Tibial nerve (tissue), 4 donors: Measurements from ENCODE around the gene AKAP6. TPM values are rescaled to one million over a fixed set of nuclear protein-coding genes. Genes with fewer than 3 reads are reported as not detected.

ENCODE experiments used
- DNase-seq, 2 donors: peaks; one replicate each; pipeline ENCODE4 v3.0.0-alpha.2; 2019; ENCODE audit warnings: low spot score in 2 of 2
- H3K27ac ChIP-seq, 4 donors: fragments of 200-600 bp; sonication (generic) in 3 of 4; one replicate each; pipeline ENCODE4 v1.5.1; 2017 to 2019; ENCODE audit warnings: mild to moderate bottlenecking in 1 of 4
- H3K27me3 ChIP-seq, 2 donors: fragments of 200-600 bp; sonication (generic) in 1 of 2; one replicate each; pipeline versions ENCODE4 v1.5.1 to v1.6.0; 2017 to 2019
- H3K36me3 ChIP-seq, 3 donors: fragments of 200-600 bp; sonication (generic); one replicate each; pipeline ENCODE4 v1.5.1; 2018 to 2019
- H3K4me1 ChIP-seq, 4 donors: fragments of 200-600 bp; sonication (generic) in 3 of 4; one replicate each; pipeline ENCODE4 v1.5.1; 2017 to 2019
- H3K4me3 ChIP-seq, 4 donors: fragments of 200-600 bp; sonication (generic) in 3 of 4; one replicate each; pipeline ENCODE4 v1.5.1; 2017 to 2019; ENCODE audit warnings: mild to moderate bottlenecking in 1 of 4, moderate library complexity in 1 of 4
- H3K9me3 ChIP-seq, 4 donors: fragments of 200-600 bp; sonication (generic) in 3 of 4; one replicate each; pipeline ENCODE4 v1.5.1; 2017 to 2019
- EP300 ChIP-seq, 2 donors: sonication (generic); formaldehyde crosslinking; IDR thresholded peaks; one replicate each; pipeline ENCODE4 v1.6.1; 2017; ENCODE audit warnings: antibody characterized with exemption in 2 of 2, mild to moderate bottlenecking in 1 of 2
- POLR2A ChIP-seq, 2 donors: fragments of 450-650 bp; IDR thresholded peaks; one replicate each; pipeline ENCODE4 v1.6.1; 2017; ENCODE audit warnings: antibody characterized with exemption in 2 of 2, mild to moderate bottlenecking in 2 of 2, moderate library complexity in 2 of 2
- WGBS, 2 donors: methylation state at CpG; one replicate each; pipeline ENCODE4 v1.1.5; 2018; 5-methylcytosine and 5-hydroxymethylcytosine counted together
- total RNA-seq, 4 donors: library from RNA; depleted of rRNA; stranded (reverse); fragments of >200 nt; gene quantifications; one replicate each; pipeline ENCODE4 v1.1.0, GENCODE V29; 2016
- TF ChIP-seq, protein P1 (sequence below), 5 experiments: fragments of 200-600 bp in 3 of 5; fragments of 450-650 bp in 2 of 5; sonication (generic) in 3 of 5; IDR thresholded peaks; one replicate each; pipeline ENCODE4 v1.5.1; 2016 to 2019; ENCODE audit warnings: antibody characterized with exemption in 5 of 5, mild to moderate bottlenecking in 3 of 5, moderate library complexity in 2 of 5

Gene AKAP6
- total RNA-seq, 4 donors from 2014 or later: 2.1 to 10.7 (median 5.2) TPM

DNA sequence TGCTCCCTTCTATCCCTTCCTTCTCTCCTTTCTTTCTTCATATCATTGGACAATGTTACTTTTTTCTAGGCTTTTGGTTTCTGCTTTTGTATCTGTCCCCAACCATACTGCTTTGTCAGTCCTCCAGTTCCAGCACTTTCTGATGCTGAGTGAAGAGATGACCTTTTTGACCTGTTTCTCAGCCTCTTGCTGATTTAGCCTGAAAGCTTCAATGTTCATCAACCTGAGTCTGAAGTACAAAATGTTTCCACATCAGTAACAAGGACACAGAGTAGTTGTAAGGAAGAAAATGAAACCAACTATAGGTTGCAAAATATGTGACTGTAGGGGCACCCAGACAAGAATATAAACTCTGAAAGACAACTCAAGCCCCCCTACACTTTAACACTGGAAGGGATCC, 25.2 kb upstream of the AKAP6 start:
- TF ChIP-seq POLR2A (IDR thresholded peaks at IDR 0.05): no peak
- no peak for TF ChIP-seq EP300 (IDR thresholded peaks at IDR 0.05)
- TF ChIP-seq, protein P1, sequence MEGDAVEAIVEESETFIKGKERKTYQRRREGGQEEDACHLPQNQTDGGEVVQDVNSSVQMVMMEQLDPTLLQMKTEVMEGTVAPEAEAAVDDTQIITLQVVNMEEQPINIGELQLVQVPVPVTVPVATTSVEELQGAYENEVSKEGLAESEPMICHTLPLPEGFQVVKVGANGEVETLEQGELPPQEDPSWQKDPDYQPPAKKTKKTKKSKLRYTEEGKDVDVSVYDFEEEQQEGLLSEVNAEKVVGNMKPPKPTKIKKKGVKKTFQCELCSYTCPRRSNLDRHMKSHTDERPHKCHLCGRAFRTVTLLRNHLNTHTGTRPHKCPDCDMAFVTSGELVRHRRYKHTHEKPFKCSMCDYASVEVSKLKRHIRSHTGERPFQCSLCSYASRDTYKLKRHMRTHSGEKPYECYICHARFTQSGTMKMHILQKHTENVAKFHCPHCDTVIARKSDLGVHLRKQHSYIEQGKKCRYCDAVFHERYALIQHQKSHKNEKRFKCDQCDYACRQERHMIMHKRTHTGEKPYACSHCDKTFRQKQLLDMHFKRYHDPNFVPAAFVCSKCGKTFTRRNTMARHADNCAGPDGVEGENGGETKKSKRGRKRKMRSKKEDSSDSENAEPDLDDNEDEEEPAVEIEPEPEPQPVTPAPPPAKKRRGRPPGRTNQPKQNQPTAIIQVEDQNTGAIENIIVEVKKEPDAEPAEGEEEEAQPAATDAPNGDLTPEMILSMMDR (IDR thresholded peaks at IDR 0.05): no peak
- Histone ChIP-seq H3K4me3 (no peak overlapping the region), H3K9me3 (no peaks in the 10 kb centered on the region)

DNA sequence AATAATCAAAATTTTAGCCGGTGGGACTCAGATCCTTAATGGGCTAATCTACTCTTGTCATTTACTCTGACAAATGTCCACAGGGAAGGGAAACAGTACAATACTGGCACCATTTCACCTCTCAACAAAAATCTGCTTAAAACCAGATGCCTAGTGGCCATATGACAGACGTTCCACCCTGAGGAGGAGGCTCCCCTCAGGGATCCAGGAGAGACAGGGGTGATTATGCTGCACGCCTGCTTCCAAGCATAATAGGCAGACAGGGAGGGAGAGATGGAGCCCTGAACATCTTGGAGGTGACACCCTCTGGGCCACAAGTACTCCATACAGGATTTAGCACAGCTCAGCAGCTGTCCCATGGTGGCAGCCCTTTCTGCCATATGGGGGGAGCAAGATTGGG, 24.8 kb upstream of the AKAP6 start:
- WGBS, 2 donors: 64 to 79% methylated on average over 3 of the region's 3 CpGs
- no peak for TF ChIP-seq POLR2A (IDR thresholded peaks at IDR 0.05)
- TF ChIP-seq EP300 (IDR thresholded peaks at IDR 0.05): no peak
- TF ChIP-seq, protein P1 (IDR thresholded peaks at IDR 0.05): no peak
- Histone ChIP-seq H3K9me3 (no peaks in the 10 kb centered on the region), H3K4me3 (no peak overlapping the region), H3K4me1 (no peaks in the 10 kb centered on the region), H3K36me3 (no peaks in the 10 kb centered on the region), H3K27ac (no peak overlapping the region), H3K27me3 (no peaks in the 10 kb centered on the region)
- DNase-seq: no peak

More for the DNA sequence above, 25.2 kb upstream of the AKAP6 start:
- Histone ChIP-seq H3K36me3 (no peaks in the 10 kb centered on the region), H3K27me3 (no peaks in the 10 kb centered on the region), H3K27ac (no peak overlapping the region), H3K4me1 (no peaks in the 10 kb centered on the region)
- DNase-seq: no peak

DNA sequence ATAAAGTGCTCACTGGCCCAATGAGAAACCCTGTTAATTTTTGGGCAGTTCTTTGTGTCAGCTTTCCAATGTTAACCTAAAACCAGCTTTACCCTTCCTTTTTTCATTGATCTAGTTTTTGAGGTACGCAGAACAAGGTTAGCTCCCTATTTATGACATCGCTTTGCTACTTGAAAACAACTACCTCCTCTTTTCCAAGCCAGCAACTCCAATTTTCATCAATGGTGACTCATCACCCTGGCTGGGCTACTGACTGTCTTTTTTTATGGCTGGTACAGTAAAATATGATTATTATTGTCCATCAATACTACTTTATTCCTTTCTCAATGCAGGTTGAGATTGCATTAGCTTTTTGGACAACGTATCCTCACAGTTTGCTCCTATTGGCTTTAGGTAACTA, 22.5 kb upstream of the AKAP6 start:
- H3K27me3 ChIP-seq: no peaks in the 10 kb centered on the region
- no peak for DNase-seq
- no peak overlapping the region for H3K27ac ChIP-seq
- TF ChIP-seq POLR2A (IDR thresholded peaks at IDR 0.05) (no peak), EP300 (IDR thresholded peaks at IDR 0.05) (no peak)
- TF ChIP-seq, protein P1 (IDR thresholded peaks at IDR 0.05): no peak
- WGBS, 2 donors: 86 to 92% methylated on average over 3 of the region's 3 CpGs
- no peak overlapping the region for H3K4me3 ChIP-seq
- H3K36me3 ChIP-seq: no peaks in the 10 kb centered on the region
- H3K9me3 ChIP-seq: no peaks in the 10 kb centered on the region
- no peaks in the 10 kb centered on the region for H3K4me1 ChIP-seq

DNA sequence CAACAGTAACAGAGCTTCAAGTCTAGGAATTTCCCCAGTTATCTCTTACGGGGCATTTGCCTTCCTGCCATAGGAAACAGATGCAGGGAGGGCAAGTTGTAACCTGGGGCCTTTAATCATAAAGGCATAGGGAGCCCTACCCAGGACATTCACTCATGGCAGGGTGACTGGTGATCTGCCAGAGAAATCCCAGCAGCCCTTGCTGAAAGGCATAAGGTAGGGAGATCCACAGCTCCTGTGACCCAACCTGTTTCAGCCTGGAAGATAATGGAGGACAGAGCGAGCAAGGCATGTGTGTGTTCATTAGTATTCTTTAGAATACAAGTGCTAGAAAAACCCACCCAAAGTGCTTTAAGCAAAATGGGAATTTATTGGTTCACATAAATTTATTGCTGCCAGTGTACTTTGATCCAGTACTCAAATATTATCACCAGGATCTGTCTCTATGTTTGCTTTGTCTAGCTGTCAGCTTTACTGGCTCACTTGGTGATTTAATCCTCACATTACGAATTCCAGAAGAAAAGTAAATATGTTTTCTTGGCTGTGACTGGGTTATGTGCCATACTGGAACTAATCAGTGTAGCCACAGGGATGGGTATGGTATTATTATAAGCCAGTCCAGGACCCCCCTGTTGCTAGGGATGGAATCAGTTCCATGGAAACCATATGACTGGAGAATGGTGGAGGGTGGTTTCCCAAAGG, 21.1 kb upstream of the AKAP6 start:
- no peaks in the 10 kb centered on the region for H3K36me3 ChIP-seq
- 86% methylated on average over 3 of the region's 3 CpGs for WGBS, 2 donors

DNA sequence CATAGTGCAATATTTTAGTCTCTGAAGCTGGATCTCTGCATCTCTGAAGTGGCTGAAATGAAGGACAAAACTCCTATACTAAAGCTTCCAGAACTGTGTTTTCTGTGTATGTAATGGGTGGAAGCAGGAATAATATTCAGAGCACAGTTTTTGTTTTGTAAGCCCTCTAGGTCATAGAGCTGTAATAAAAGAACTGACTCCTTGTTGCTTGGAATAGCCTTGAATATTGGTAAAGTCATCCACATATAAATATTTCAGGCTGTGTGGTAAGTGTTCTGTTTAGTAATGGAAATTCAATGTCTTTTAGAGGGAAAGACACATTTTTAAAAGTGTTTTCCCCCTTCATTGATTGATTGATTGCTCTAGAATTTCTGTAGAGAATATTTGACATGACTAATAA, 18.2 kb upstream of the AKAP6 start:
- Histone ChIP-seq H3K27ac (no peak overlapping the region), H3K9me3 (no peaks in the 10 kb centered on the region), H3K36me3 (no peaks in the 10 kb centered on the region), H3K27me3 (no peaks in the 10 kb centered on the region), H3K4me1 (no peaks in the 10 kb centered on the region), H3K4me3 (no peak overlapping the region)
- DNase-seq: no peak
- TF ChIP-seq EP300 (IDR thresholded peaks at IDR 0.05): no peak
- TF ChIP-seq POLR2A (IDR thresholded peaks at IDR 0.05): no peak
- TF ChIP-seq, protein P1 (IDR thresholded peaks at IDR 0.05): no peak

More for the DNA sequence above, 21.1 kb upstream of the AKAP6 start:
- Histone ChIP-seq H3K4me1 (no peaks in the 10 kb centered on the region), H3K27ac (no peak overlapping the region), H3K9me3 (no peaks in the 10 kb centered on the region), H3K27me3 (no peaks in the 10 kb centered on the region), H3K4me3 (no peak overlapping the region)
- DNase-seq: no peak
- no peak for TF ChIP-seq EP300 (IDR thresholded peaks at IDR 0.05)
- no peak for TF ChIP-seq POLR2A (IDR thresholded peaks at IDR 0.05)
- TF ChIP-seq, protein P1 (IDR thresholded peaks at IDR 0.05): no peak
